Measurements from ENCODE around the gene AGBL4. TPM values are rescaled to one million over a fixed set of nuclear protein-coding genes. Genes with fewer than 3 reads are reported as not detected.

AGBL4 gene
- total and polyA plus RNA-seq, 9 of the 15 experiments (the other 6 are each of a cell fraction or from before 2014, with no cell fraction given) = 0.11 TPM; not detected in 7

DNA sequence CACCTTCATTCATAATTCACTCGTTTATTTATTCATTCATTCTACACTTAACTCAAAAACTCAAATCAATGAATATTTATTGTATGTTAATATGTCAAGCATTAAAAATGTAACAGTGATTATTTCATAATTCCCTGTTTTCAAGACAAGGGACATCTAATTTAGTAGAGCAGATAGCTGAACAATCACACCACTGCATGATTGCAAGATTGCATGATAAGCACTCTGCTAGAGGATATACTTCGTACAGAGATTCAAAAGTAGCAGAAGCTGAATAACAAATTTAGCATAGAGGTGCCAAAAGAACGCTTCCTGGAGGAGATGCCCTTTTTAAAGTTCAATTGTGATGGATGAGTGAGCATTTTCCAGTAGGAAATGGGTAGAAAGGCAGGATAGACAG lies 1056.4 kb downstream of the AGBL4 start:
- Histone ChIP-seq H4K20me1 (replicated peaks; ENCODE audit: control insufficient read depth, insufficient read depth, low read length) (no peaks in the 10 kb centered on the region), H3K4me1 (replicated peaks in 1 of 2; ENCODE audit: control insufficient read depth in 2 of 2, insufficient read depth in 2 of 2, low read length in 2 of 2) (no peaks in the 10 kb centered on the region), H3K9me1 (ENCODE audit: control insufficient read depth, insufficient read depth, low read length) (no peaks in the 10 kb centered on the region), H3K79me2 (ENCODE audit: control insufficient read depth, insufficient read depth, low read length) (no peaks in the 10 kb centered on the region), H3K9me3 (replicated peaks; ENCODE audit: control insufficient read depth, insufficient read depth, low read depth, low read length) (peaks cover 3% of the 10 kb centered on the region; the same call in 1 of the 2 replicates), H3K27ac (ENCODE audit: extremely low read depth, low read depth, low read length) (no peak overlapping the region), H3K36me3 (ENCODE audit: control insufficient read depth, insufficient read depth, low read length) (no peaks in the 10 kb centered on the region), H2AFZ (ENCODE audit: low read depth, low read length) (no peak overlapping the region), H3K4me3 (no peak overlapping the region), H3K4me2 (ENCODE audit: insufficient read depth, low read length) (no peak overlapping the region), H3K9ac (ENCODE audit: insufficient read depth in 1 of 2, low read depth in 2 of 2, low read length in 2 of 2) (no peak overlapping the region), H3K27me3 (ENCODE audit: control insufficient read depth in 2 of 2, insufficient read depth in 2 of 2, low read length in 2 of 2) (no peaks in the 10 kb centered on the region)
- DNase-seq (ENCODE audit: extremely low read depth in 1 of 4, low spot score in 3 of 4) = no peak
- ChIA-PET POLR2A (no interaction called here), CTCF (ENCODE audit: low intra/inter-chr PET ratio) (no interaction called here)
- intact Hi-C loops (cut with micrococcal nuclease) = no loop called here
- TF ChIP-seq OTX1 (CRISPR knock-in tag; IDR thresholded peaks at IDR 0.05) (no peak), KAT8 (IDR thresholded peaks at IDR 0.05; ENCODE audit: low read depth) (no peak), L3MBTL2 (IDR thresholded peaks at IDR 0.05) (no peak)
- no peak for ATAC-seq
- in situ Hi-C loops (cut with MboI) = no loop called here
- no peak for FAIRE-seq
- 1% methylated on average over 3 of the region's 3 CpGs for WGBS (ENCODE audit: insufficient coverage, low coverage, missing lambda C conversion rate)
- BruUV-seq (replicated peaks) = no TSS peak

- Histone ChIP-seq H3K4me3 (no peak overlapping the region), H3K79me2 (ENCODE audit: control insufficient read depth, insufficient read depth, low read length) (no peaks in the 10 kb centered on the region), H3K9ac (ENCODE audit: insufficient read depth in 1 of 2, low read depth in 2 of 2, low read length in 2 of 2) (no peak overlapping the region), H2AFZ (ENCODE audit: low read depth, low read length) (no peak overlapping the region), H3K27ac (ENCODE audit: extremely low read depth, low read depth, low read length) (no peak overlapping the region), H3K4me2 (ENCODE audit: insufficient read depth, low read length) (no peak overlapping the region), H4K20me1 (replicated peaks; ENCODE audit: control insufficient read depth, insufficient read depth, low read length) (no peaks in the 10 kb centered on the region), H3K36me3 (ENCODE audit: control insufficient read depth, insufficient read depth, low read length) (no peaks in the 10 kb centered on the region), H3K9me1 (ENCODE audit: control insufficient read depth, insufficient read depth, low read length) (no peaks in the 10 kb centered on the region), H3K4me1 (replicated peaks in 1 of 2; ENCODE audit: control insufficient read depth in 2 of 2, insufficient read depth in 2 of 2, low read length in 2 of 2) (no peaks in the 10 kb centered on the region), H3K27me3 (ENCODE audit: control insufficient read depth in 2 of 2, insufficient read depth in 2 of 2, low read length in 2 of 2) (no peaks in the 10 kb centered on the region), H3K9me3 (replicated peaks; ENCODE audit: control insufficient read depth, insufficient read depth, low read depth, low read length) (peaks cover 3% of the 10 kb centered on the region; the same call in 1 of the 2 replicates)
- ATAC-seq (no peak), FAIRE-seq (no peak), DNase-seq (ENCODE audit: extremely low read depth in 1 of 4, low spot score in 3 of 4) (no peak)
- CTCF ChIA-PET (ENCODE audit: low intra/inter-chr PET ratio) = no interaction called here
- POLR2A ChIA-PET = no interaction called here
- TF ChIP-seq MXD1 (CRISPR knock-in tag; IDR thresholded peaks at IDR 0.05; ENCODE audit: borderline replicate concordance, poor library complexity, severe bottlenecking) = no peak
- TF ChIP-seq, protein P1, sequence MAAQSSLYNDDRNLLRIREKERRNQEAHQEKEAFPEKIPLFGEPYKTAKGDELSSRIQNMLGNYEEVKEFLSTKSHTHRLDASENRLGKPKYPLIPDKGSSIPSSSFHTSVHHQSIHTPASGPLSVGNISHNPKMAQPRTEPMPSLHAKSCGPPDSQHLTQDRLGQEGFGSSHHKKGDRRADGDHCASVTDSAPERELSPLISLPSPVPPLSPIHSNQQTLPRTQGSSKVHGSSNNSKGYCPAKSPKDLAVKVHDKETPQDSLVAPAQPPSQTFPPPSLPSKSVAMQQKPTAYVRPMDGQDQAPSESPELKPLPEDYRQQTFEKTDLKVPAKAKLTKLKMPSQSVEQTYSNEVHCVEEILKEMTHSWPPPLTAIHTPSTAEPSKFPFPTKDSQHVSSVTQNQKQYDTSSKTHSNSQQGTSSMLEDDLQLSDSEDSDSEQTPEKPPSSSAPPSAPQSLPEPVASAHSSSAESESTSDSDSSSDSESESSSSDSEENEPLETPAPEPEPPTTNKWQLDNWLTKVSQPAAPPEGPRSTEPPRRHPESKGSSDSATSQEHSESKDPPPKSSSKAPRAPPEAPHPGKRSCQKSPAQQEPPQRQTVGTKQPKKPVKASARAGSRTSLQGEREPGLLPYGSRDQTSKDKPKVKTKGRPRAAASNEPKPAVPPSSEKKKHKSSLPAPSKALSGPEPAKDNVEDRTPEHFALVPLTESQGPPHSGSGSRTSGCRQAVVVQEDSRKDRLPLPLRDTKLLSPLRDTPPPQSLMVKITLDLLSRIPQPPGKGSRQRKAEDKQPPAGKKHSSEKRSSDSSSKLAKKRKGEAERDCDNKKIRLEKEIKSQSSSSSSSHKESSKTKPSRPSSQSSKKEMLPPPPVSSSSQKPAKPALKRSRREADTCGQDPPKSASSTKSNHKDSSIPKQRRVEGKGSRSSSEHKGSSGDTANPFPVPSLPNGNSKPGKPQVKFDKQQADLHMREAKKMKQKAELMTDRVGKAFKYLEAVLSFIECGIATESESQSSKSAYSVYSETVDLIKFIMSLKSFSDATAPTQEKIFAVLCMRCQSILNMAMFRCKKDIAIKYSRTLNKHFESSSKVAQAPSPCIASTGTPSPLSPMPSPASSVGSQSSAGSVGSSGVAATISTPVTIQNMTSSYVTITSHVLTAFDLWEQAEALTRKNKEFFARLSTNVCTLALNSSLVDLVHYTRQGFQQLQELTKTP (IDR thresholded peaks at IDR 0.05; ENCODE audit: low read depth in 1 of 2, partially characterized antibody in 2 of 2) = no peak
- in situ Hi-C loops (cut with MboI) = no loop called here
- intact Hi-C loops (cut with micrococcal nuclease) = no loop called here
- BruUV-seq (replicated peaks) = no TSS peak
Measured at GRCh38 chr1:48966583-48966982, 1057.2 kb downstream of the AGBL4 start.
